ENCODE measurements around the gene ITGB6. TPM values are rescaled to one million over a fixed set of nuclear protein-coding genes. Genes with fewer than 3 reads are reported as not detected.

The ITGB6 gene
- total RNA-seq, 1 experiment from 2014 or later, result 7.2 TPM

DNA sequence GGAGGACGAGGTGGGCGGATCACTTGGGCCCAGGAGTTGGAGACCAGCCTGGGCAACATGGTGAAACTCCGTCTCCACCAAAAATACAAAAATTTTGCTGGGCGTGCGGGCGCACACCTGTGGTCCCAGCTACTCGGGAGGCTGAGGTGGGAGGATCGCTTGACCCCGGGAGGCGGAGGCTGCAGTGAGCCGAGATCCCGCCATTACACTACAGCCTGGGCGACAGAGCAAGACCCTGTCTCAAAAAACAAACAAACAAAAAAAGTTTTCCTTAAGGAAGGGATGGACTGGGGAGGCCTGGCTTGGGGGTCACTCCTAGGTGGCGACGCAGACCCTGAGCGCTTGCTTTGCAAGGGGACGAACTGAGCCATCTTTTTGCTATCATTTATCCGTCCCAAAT, 138.5 kb downstream of the ITGB6 start:
- TF ChIP-seq, protein P1, sequence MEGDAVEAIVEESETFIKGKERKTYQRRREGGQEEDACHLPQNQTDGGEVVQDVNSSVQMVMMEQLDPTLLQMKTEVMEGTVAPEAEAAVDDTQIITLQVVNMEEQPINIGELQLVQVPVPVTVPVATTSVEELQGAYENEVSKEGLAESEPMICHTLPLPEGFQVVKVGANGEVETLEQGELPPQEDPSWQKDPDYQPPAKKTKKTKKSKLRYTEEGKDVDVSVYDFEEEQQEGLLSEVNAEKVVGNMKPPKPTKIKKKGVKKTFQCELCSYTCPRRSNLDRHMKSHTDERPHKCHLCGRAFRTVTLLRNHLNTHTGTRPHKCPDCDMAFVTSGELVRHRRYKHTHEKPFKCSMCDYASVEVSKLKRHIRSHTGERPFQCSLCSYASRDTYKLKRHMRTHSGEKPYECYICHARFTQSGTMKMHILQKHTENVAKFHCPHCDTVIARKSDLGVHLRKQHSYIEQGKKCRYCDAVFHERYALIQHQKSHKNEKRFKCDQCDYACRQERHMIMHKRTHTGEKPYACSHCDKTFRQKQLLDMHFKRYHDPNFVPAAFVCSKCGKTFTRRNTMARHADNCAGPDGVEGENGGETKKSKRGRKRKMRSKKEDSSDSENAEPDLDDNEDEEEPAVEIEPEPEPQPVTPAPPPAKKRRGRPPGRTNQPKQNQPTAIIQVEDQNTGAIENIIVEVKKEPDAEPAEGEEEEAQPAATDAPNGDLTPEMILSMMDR (conservative IDR thresholded peaks at IDR 0.05; ENCODE audit: low read depth, low read length), result no peak
- TF ChIP-seq EZH2 (IDR thresholded peaks at IDR 0.05; ENCODE audit: low read length, unreplicated experiment), result no peak
- TF ChIP-seq EZH2phosphoT487 (IDR thresholded peaks at IDR 0.05; ENCODE audit: borderline replicate concordance, low read length), result no peak
- no peaks in the 10 kb centered on the region for H3K27me3 ChIP-seq (ENCODE audit: low read length)
- peaks cover 7% of the 10 kb centered on the region; the same call in 1 of the 2 replicates for H3K4me1 ChIP-seq (ENCODE audit: insufficient read depth, low read length)
- no TSS peak for BruUV-seq (replicated peaks)
- intact Hi-C loops (cut with micrococcal nuclease), result no loop called here
- H3K79me2 ChIP-seq (ENCODE audit: low read length), result no peaks in the 10 kb centered on the region
- H3K36me3 ChIP-seq (ENCODE audit: low read depth, low read length), result no peaks in the 10 kb centered on the region
- ChIA-PET POLR2A (ENCODE audit: unreplicated experiment) (no interaction called here), CTCF (no interaction called here)
- no peaks in the 10 kb centered on the region for H3K9me2 ChIP-seq (replicated peaks; ENCODE audit: low read length)
- 0 out of 2 replicates have a peak overlapping the region, but pooled peaks have one; percentile 40 for H3K9ac ChIP-seq (ENCODE audit: low read length)
- no peak for ATAC-seq
- H3K4me2 ChIP-seq (ENCODE audit: low read length), result peak overlapping the region; percentile 92
- DNase-seq, result no peak
- H3K9me3 ChIP-seq (ENCODE audit: low read length), result no peaks in the 10 kb centered on the region
- H3K4me3 ChIP-seq (ENCODE audit: low read length), result peak overlapping the region; percentile 75
- peak overlapping the region; percentile 98 for H2AFZ ChIP-seq (ENCODE audit: low read length)
- no peaks in the 10 kb centered on the region for H4K20me1 ChIP-seq (ENCODE audit: low read length)
- no peaks in the 10 kb centered on the region for H3F3A ChIP-seq (ENCODE audit: low read length, unreplicated experiment)
- no peak overlapping the region for H3K27ac ChIP-seq (ENCODE audit: low read length)

DNA sequence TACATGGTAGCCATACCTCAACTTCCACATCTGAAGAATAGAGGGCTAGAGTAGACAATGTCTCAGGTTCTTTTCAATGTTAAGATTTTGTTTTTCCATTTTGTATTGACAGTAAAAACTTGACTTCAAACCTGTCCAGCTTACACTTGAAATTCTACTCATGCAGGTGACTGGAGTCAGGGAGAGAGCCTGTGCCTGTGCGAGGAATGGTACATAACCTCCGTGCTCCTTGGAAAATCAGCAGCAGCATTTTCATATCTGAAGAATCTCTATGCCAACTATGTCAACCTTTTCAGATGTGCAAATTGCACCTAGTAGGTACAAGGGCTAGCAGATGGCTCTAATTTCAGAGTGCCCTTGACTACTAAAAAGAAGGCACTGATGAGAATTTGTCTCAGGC, 139.8 kb downstream of the ITGB6 start:
- ATAC-seq (no peak), DNase-seq (no peak)
- Histone ChIP-seq H2AFZ (ENCODE audit: low read length) (no peak overlapping the region), H3K4me1 (ENCODE audit: insufficient read depth, low read length) (peaks cover 7% of the 10 kb centered on the region; the same call in 1 of the 2 replicates), H3K4me2 (ENCODE audit: low read length) (no peak overlapping the region), H3K9me2 (replicated peaks; ENCODE audit: low read length) (no peaks in the 10 kb centered on the region), H3K79me2 (ENCODE audit: low read length) (no peaks in the 10 kb centered on the region), H3K36me3 (ENCODE audit: low read depth, low read length) (no peaks in the 10 kb centered on the region), H3K4me3 (ENCODE audit: low read length) (no peak overlapping the region), H3K27me3 (ENCODE audit: low read length) (no peaks in the 10 kb centered on the region), H4K20me1 (ENCODE audit: low read length) (no peaks in the 10 kb centered on the region), H3K9me3 (ENCODE audit: low read length) (no peaks in the 10 kb centered on the region), H3K9ac (ENCODE audit: low read length) (no peak overlapping the region), H3F3A (ENCODE audit: low read length, unreplicated experiment) (no peaks in the 10 kb centered on the region), H3K27ac (ENCODE audit: low read length) (no peak overlapping the region)
- no peak for TF ChIP-seq EZH2phosphoT487 (IDR thresholded peaks at IDR 0.05; ENCODE audit: borderline replicate concordance, low read length)
- TF ChIP-seq EZH2 (IDR thresholded peaks at IDR 0.05; ENCODE audit: low read length, unreplicated experiment), result no peak
- TF ChIP-seq, protein P1 (conservative IDR thresholded peaks at IDR 0.05; ENCODE audit: low read depth, low read length), result no peak
- no TSS peak for BruUV-seq (replicated peaks)
- intact Hi-C loops (cut with micrococcal nuclease), result no loop called here
- ChIA-PET POLR2A (ENCODE audit: unreplicated experiment) (no interaction called here), CTCF (no interaction called here)

DNA sequence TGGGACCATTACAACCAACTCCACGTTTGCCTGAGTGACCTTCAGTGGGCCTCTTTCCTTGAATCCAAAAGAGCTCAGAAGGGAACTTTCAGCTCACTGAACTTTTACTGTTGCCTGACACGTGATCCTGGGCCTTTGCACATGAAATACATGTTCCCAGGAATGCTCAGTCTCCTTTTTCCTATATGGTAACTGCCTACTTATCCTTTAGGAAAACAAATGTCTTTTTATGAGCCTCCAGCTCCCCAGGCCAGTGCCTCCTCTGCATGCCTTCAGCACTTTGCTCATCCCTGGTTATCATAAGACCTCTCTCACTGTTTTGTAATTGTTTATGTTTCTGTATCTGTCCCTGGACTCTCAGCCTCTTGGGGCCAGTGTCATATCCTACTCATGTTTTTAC, 142.7 kb downstream of the ITGB6 start:
- Histone ChIP-seq H2AFZ (ENCODE audit: low read length) (no peak overlapping the region), H3K4me2 (ENCODE audit: low read length) (no peak overlapping the region), H3K27me3 (ENCODE audit: low read length) (no peaks in the 10 kb centered on the region), H3K9me2 (replicated peaks; ENCODE audit: low read length) (no peaks in the 10 kb centered on the region), H3K9me3 (ENCODE audit: low read length) (no peaks in the 10 kb centered on the region), H3F3A (ENCODE audit: low read length, unreplicated experiment) (no peaks in the 10 kb centered on the region), H3K4me1 (ENCODE audit: insufficient read depth, low read length) (no peaks in the 10 kb centered on the region), H3K4me3 (ENCODE audit: low read length) (no peak overlapping the region), H3K9ac (ENCODE audit: low read length) (no peak overlapping the region), H4K20me1 (ENCODE audit: low read length) (no peaks in the 10 kb centered on the region), H3K79me2 (ENCODE audit: low read length) (no peaks in the 10 kb centered on the region), H3K36me3 (ENCODE audit: low read depth, low read length) (no peaks in the 10 kb centered on the region), H3K27ac (ENCODE audit: low read length) (no peak overlapping the region)
- CTCF ChIA-PET, result no interaction called here
- DNase-seq, result no peak
- POLR2A ChIA-PET (ENCODE audit: unreplicated experiment), result no interaction called here
- no TSS peak for BruUV-seq (replicated peaks)
- intact Hi-C loops (cut with micrococcal nuclease), result no loop called here
- ATAC-seq, result no peak
- no peak for TF ChIP-seq EZH2phosphoT487 (IDR thresholded peaks at IDR 0.05; ENCODE audit: borderline replicate concordance, low read length)
- no peak for TF ChIP-seq EZH2 (IDR thresholded peaks at IDR 0.05; ENCODE audit: low read length, unreplicated experiment)
- TF ChIP-seq, protein P1 (conservative IDR thresholded peaks at IDR 0.05; ENCODE audit: low read depth, low read length), result no peak
